ENCODE data around the gene PLTP. TPM values are rescaled to one million over a fixed set of nuclear protein-coding genes. Genes with fewer than 3 reads are reported as not detected.
A peak's percentile ranks its signal among the peaks of the same experiment; 100 is the strongest.

PLTP gene
- total and polyA plus RNA-seq, 2 of the 13 experiments (the other 11 are each of a cell fraction or from before 2014, with no cell fraction given): 16.9 to 28.6 TPM

DNA sequence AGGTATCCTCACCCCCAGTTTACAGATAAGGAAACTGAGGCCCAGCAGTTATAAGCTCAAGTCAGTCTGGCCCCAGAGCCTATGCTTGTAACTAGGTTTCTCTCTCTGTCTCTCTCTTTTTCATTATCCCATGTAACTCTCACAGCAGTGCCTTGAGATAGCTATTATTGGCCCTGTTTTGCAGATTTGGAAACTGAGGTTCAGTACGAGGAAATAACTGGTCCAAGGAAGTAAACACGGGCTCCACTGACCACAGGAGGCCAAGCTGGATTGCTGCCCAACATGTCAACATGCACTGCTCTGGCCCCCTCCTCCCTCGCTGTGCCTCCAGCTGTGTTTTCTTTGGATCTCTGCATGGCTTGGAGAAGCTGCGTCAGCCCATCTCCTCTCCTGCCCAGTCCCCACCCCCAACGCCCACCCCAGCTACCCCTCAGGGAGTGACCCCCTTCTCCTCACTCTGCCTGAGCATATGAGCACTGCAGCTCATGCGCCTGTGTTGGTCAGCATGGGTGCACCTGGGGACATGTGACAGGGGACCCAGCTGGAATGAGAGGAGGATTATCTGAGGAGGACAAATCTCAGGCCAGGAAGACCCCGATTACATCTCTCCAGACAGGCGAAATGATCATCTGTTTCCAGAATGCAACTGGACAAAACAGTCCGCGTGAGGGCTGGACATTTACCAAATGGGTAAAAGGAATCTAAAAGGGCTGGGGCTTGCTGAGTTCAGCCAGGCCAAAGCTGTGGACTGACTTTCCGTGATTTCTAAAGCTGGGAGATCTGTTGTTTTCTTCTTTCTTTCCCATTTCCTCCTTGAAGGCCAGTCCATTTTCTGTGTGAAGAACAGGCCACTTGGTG, 7.8 kb upstream of the PLTP start (continued):
- no peak for TF ChIP-seq BCL3 (CRISPR knock-in tag; IDR thresholded peaks at IDR 0.05)
- peak; percentile 97 for TF ChIP-seq ELF3 (CRISPR knock-in tag; IDR thresholded peaks at IDR 0.05)
- TF ChIP-seq ZNF224 (CRISPR knock-in tag; IDR thresholded peaks at IDR 0.05): no peak
- no peak for TF ChIP-seq ZNF569 (CRISPR knock-in tag; IDR thresholded peaks at IDR 0.05; ENCODE audit: borderline replicate concordance)
- TF ChIP-seq ZNF281 (CRISPR knock-in tag; IDR thresholded peaks at IDR 0.05; ENCODE audit: borderline replicate concordance): peak; percentile 55; the same call in 1 of the 2 replicates
- TF ChIP-seq, protein P1, sequence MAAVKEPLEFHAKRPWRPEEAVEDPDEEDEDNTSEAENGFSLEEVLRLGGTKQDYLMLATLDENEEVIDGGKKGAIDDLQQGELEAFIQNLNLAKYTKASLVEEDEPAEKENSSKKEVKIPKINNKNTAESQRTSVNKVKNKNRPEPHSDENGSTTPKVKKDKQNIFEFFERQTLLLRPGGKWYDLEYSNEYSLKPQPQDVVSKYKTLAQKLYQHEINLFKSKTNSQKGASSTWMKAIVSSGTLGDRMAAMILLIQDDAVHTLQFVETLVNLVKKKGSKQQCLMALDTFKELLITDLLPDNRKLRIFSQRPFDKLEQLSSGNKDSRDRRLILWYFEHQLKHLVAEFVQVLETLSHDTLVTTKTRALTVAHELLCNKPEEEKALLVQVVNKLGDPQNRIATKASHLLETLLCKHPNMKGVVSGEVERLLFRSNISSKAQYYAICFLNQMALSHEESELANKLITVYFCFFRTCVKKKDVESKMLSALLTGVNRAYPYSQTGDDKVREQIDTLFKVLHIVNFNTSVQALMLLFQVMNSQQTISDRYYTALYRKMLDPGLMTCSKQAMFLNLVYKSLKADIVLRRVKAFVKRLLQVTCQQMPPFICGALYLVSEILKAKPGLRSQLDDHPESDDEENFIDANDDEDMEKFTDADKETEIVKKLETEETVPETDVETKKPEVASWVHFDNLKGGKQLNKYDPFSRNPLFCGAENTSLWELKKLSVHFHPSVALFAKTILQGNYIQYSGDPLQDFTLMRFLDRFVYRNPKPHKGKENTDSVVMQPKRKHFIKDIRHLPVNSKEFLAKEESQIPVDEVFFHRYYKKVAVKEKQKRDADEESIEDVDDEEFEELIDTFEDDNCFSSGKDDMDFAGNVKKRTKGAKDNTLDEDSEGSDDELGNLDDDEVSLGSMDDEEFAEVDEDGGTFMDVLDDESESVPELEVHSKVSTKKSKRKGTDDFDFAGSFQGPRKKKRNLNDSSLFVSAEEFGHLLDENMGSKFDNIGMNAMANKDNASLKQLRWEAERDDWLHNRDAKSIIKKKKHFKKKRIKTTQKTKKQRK (IDR thresholded peaks at IDR 0.05; ENCODE audit: low read length): no peak
- TF ChIP-seq ZNF563 (CRISPR knock-in tag; IDR thresholded peaks at IDR 0.05): no peak
- 0 out of 2 replicates have a peak, but pooled peaks have one; percentile 30 for TF ChIP-seq NCOA2 (CRISPR knock-in tag; IDR thresholded peaks at IDR 0.05)
- no peak for TF ChIP-seq STAT6 (CRISPR knock-in tag; IDR thresholded peaks at IDR 0.05; ENCODE audit: borderline replicate concordance)
- TF ChIP-seq ZNF792 (CRISPR knock-in tag; IDR thresholded peaks at IDR 0.05): no peak
- TF ChIP-seq PHF21A (CRISPR knock-in tag; IDR thresholded peaks at IDR 0.05): no peak
- TF ChIP-seq ZNF292 (CRISPR knock-in tag; IDR thresholded peaks at IDR 0.05; ENCODE audit: borderline replicate concordance, low read depth): peak; percentile 80; the same call in 1 of the 2 replicates
- peak; percentile 24; the same call in 1 of the 2 replicates for TF ChIP-seq CEBPG (CRISPR knock-in tag; IDR thresholded peaks at IDR 0.05)
- TF ChIP-seq KDM5A (IDR thresholded peaks at IDR 0.05; ENCODE audit: borderline replicate concordance, low read length): no peak
- TF ChIP-seq SRSF9 (IDR thresholded peaks at IDR 0.05; ENCODE audit: borderline replicate concordance, insufficient read depth, low read depth, low read length, poor library complexity, severe bottlenecking): no peak
- peak; percentile 86 for TF ChIP-seq SAP130 (CRISPR knock-in tag; IDR thresholded peaks at IDR 0.05; ENCODE audit: low read depth)
- no peak for TF ChIP-seq ZNF549 (CRISPR knock-in tag; IDR thresholded peaks at IDR 0.05)
- TF ChIP-seq HOXD1 (CRISPR knock-in tag; IDR thresholded peaks at IDR 0.05): no peak
- 0 out of 2 replicates have a peak, but pooled peaks have one; percentile 31 for TF ChIP-seq MED13 (CRISPR knock-in tag; IDR thresholded peaks at IDR 0.05)

Data from HepG2 (cell line).